Osteocyte (in vitro differentiated cells): Measurements from ENCODE around the gene GADD45GIP1. TPM values are rescaled to one million over a fixed set of nuclear protein-coding genes. Genes with fewer than 3 reads are reported as not detected.

Experiments
- DNase-seq: peaks from one replicate; pipeline ENCODE4 v3.0.0; 2021; ENCODE audit warnings: mixed read lengths; ENCODE audit not compliant: unreplicated experiment; ENCODE audit errors: extremely low spot score
- H3K27ac Mint-ChIP-seq: one replicate; pipeline ENCODE4 v1.8.0; 2021; ENCODE audit warnings: mild to moderate bottlenecking, mixed read lengths; ENCODE audit not compliant: unreplicated experiment
- H3K27me3 Mint-ChIP-seq: one replicate; pipeline ENCODE4 v1.8.0; 2021; ENCODE audit warnings: mixed read lengths; ENCODE audit not compliant: unreplicated experiment
- H3K36me3 Mint-ChIP-seq: one replicate; pipeline ENCODE4 v1.8.0; 2021; ENCODE audit warnings: mixed read lengths; ENCODE audit not compliant: unreplicated experiment
- H3K4me1 Mint-ChIP-seq: one replicate; pipeline ENCODE4 v1.8.0; 2021; ENCODE audit warnings: mixed read lengths; ENCODE audit not compliant: unreplicated experiment
- H3K4me3 Mint-ChIP-seq: one replicate; pipeline ENCODE4 v1.8.0; 2021; ENCODE audit warnings: mild to moderate bottlenecking, moderate library complexity, mixed read lengths; ENCODE audit not compliant: unreplicated experiment
- H3K9me3 Mint-ChIP-seq: one replicate; pipeline ENCODE4 v1.8.0; 2021; ENCODE audit warnings: mixed read lengths; ENCODE audit not compliant: unreplicated experiment
- long read RNA-seq: library from polyadenylated mRNA; unstranded; transcript quantifications from one replicate; pipeline ENCODE4 v2.0.0, GENCODE V29; 2021
- total RNA-seq: library from RNA; stranded (reverse); gene quantifications from 2 replicates; pipeline ENCODE4 v1.2.1, GENCODE V29; 2021
- TF ChIP-seq, protein P1 (sequence below): fragments of 200-600 bp; sonication (generic); IDR thresholded peaks from 2 replicates; pipeline ENCODE4 v1.5.0; 2021; ENCODE audit warnings: antibody characterized with exemption, mild to moderate bottlenecking, moderate library complexity

Gene GADD45GIP1
- 24.0 and 24.6 TPM in 2 replicates for total RNA-seq
- long read RNA-seq, partial matches to known transcripts, result 0 of 7 reads
- long read RNA-seq, other reads (novel, unspliced or antisense), result 5 of 7 reads

DNA sequence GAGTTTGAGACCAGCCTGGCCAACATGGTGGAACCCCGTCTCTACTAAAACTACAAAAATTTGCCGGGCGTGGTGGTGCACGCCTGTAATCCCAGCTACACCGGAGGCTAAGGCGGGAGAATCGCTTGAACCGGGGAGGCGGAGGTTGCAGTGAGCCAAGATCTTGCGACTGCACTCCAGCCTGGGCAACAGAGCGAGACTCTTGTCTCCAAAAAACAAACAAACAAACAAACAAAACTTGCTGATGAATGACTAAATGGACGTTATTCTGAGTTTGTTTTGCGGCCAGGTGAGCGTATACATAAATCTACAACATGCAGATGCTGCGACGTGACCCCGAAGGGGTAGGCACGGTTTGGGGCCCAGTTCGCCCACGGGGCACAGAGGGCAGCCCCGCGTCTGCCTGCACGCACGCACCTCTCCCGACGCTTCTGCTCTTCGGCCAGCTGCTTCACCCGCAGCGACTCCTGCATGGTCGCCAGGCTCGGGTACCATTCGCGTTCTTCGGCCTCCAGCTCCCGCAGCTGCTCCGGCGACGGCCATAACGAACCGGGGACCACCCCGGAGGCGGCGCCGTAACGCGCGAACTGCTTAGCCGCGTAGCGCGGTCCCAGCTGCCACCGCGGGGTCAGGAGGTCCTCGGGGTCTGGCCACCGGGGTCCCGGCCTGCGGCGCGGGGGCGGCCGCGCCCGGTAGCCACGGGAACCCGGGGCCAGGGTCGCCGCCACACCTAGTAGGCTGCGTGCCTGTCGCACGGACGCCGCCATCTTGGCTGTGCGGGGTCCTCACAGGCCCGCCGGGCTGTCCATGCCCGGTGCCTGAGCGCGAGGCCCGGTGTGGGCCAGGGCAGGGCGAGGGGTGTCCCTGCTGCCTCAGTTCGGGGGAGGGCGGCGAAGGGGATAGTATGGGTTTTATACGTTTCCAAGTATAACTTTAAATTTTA is at the start of gene GADD45GIP1:
GADD45GIP1 (minus strand) TSS at position 778 of the 943 bp plus-strand sequence; CDS start at position 767, 11 bp downstream.
- H3K36me3 Mint-ChIP-seq, result peaks cover 15% of the 10 kb centered on the region
- TF ChIP-seq, protein P1, sequence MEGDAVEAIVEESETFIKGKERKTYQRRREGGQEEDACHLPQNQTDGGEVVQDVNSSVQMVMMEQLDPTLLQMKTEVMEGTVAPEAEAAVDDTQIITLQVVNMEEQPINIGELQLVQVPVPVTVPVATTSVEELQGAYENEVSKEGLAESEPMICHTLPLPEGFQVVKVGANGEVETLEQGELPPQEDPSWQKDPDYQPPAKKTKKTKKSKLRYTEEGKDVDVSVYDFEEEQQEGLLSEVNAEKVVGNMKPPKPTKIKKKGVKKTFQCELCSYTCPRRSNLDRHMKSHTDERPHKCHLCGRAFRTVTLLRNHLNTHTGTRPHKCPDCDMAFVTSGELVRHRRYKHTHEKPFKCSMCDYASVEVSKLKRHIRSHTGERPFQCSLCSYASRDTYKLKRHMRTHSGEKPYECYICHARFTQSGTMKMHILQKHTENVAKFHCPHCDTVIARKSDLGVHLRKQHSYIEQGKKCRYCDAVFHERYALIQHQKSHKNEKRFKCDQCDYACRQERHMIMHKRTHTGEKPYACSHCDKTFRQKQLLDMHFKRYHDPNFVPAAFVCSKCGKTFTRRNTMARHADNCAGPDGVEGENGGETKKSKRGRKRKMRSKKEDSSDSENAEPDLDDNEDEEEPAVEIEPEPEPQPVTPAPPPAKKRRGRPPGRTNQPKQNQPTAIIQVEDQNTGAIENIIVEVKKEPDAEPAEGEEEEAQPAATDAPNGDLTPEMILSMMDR, result no peak
- peak; percentile 94 for DNase-seq
- peak within 1 kb of the TSS; percentile 81 for H3K4me3 Mint-ChIP-seq
- no peaks in the 10 kb centered on the region for H3K27me3 Mint-ChIP-seq
- no peaks in the 10 kb centered on the region for H3K9me3 Mint-ChIP-seq
- H3K4me1 Mint-ChIP-seq, result peaks cover 35% of the 10 kb centered on the region
- H3K27ac Mint-ChIP-seq, result peak within 1 kb of the TSS; percentile 84

DNA sequence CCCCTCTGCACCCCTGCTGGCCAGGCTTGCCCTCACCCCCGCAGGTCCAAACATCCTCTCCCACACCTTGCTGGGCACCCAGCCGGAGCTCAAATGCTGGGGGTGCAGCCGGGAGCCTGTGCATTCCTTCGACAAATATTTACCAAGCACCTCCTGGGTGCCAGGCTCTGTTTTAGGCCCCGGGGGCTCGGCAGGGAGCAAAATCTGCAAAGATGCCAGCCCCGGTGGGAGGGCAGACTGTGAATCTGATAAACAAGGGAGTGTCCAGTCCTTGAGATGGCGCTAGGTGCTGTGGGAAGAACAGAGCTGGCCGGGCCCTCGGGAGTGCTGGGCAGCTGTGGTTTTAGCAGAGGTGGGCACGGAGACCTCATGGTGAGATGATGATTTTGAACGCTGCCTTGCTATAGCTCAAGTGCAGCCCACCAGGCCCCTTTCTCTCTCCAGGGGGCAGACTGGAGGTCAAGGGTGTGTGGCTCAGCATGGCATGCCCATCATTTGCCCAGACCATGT is 48.9 kb upstream of the GADD45GIP1 start:
- H3K4me3 Mint-ChIP-seq, result no peak overlapping the region
- peaks cover 13% of the 10 kb centered on the region for H3K36me3 Mint-ChIP-seq
- no peak for DNase-seq
- peaks cover 10% of the 10 kb centered on the region for H3K4me1 Mint-ChIP-seq
- H3K9me3 Mint-ChIP-seq, result no peaks in the 10 kb centered on the region
- H3K27ac Mint-ChIP-seq, result no peak overlapping the region
- H3K27me3 Mint-ChIP-seq, result peaks cover 13% of the 10 kb centered on the region
- TF ChIP-seq, protein P1, result no peak

DNA sequence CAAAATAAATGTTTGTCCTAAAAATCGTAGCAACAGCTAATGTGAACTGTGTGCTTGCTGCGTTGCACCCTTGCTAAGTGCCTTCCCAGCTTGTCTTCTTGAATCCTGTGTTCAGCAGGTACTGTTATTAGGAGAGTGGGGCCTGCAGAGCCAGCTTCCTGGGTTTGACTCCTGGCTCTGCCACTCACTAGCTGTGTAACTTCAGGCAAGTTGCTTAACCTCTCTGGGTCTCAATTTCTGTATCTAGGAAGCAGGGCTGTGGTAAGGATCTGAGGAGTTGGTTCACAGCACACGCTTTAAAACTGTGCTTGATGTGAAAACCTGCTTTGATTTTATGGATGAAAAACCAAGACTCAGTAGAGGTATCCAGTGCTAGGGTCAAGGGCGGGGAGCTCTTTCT is 48.2 kb upstream of the GADD45GIP1 start:
- Mint-ChIP-seq H3K9me3 (no peaks in the 10 kb centered on the region), H3K36me3 (peaks cover 13% of the 10 kb centered on the region), H3K27me3 (peaks cover 7% of the 10 kb centered on the region), H3K4me3 (no peak overlapping the region), H3K4me1 (peaks cover 6% of the 10 kb centered on the region), H3K27ac (no peak overlapping the region)
- no peak for DNase-seq
- TF ChIP-seq, protein P1, result no peak

DNA sequence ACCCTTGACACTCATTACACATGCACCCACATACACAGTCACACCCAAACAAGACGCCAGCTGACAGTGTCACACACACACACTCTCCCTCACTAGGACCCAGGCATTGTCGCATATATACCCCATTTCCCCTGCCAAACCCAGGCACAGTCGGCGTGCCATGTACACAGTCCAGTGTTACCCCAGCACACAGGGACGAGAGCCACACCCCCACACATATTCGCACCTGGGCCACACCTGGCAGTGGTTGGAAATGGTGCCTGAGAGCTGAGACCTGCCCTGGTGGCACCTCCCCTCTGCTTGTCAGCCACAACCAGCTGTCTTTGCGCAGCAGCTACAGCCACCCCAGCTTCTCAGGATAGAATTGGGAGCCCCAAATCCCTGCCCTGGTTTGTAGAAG is 47.2 kb upstream of the GADD45GIP1 start:
- peaks cover 18% of the 10 kb centered on the region for H3K36me3 Mint-ChIP-seq
- DNase-seq, result no peak
- H3K27ac Mint-ChIP-seq, result no peak overlapping the region
- TF ChIP-seq, protein P1, result no peak
- peaks cover 3% of the 10 kb centered on the region for H3K27me3 Mint-ChIP-seq
- H3K4me3 Mint-ChIP-seq, result no peak overlapping the region
- H3K9me3 Mint-ChIP-seq, result no peaks in the 10 kb centered on the region
- peaks cover 2% of the 10 kb centered on the region for H3K4me1 Mint-ChIP-seq

DNA sequence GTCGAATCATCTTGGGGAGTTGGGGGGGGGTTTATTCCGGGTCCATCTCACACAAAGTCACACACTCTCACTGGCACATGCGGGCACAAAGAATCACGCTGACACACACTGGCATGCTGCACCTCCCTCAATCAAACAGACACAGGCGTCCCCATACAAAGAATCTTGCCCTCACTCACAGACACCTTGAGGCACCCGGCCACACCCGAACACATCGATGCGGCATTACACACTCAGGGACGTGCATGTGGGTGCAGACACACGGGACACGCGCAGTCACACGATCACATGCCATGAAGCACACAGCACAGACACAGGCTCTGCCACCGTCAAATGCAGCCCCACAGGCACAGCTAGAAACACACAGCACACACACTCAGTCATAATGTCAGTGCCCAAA is 46.1 kb upstream of the GADD45GIP1 start:
- H3K27ac Mint-ChIP-seq, result no peak overlapping the region
- H3K9me3 Mint-ChIP-seq, result no peaks in the 10 kb centered on the region
- H3K27me3 Mint-ChIP-seq, result no peaks in the 10 kb centered on the region
- DNase-seq, result no peak
- no peak overlapping the region for H3K4me3 Mint-ChIP-seq
- peaks cover 17% of the 10 kb centered on the region for H3K36me3 Mint-ChIP-seq
- TF ChIP-seq, protein P1, result no peak
- peaks cover 4% of the 10 kb centered on the region for H3K4me1 Mint-ChIP-seq
